NCI-H510A treated with DMSO at 0.1 percent for 48 hours (cell line): Measurements from ENCODE around the gene HTRA3.
"Not testable (repeated sequence)": the region's sequence is repeated elsewhere in the genome, so short reads cannot be mapped to it uniquely, and the experiment has no call there.

Source experiments
- DNase-seq: peaks from one replicate; lab custom pipeline; 2025; lab: John Stamatoyannopoulos, UW

HTRA3 gene

DNA sequence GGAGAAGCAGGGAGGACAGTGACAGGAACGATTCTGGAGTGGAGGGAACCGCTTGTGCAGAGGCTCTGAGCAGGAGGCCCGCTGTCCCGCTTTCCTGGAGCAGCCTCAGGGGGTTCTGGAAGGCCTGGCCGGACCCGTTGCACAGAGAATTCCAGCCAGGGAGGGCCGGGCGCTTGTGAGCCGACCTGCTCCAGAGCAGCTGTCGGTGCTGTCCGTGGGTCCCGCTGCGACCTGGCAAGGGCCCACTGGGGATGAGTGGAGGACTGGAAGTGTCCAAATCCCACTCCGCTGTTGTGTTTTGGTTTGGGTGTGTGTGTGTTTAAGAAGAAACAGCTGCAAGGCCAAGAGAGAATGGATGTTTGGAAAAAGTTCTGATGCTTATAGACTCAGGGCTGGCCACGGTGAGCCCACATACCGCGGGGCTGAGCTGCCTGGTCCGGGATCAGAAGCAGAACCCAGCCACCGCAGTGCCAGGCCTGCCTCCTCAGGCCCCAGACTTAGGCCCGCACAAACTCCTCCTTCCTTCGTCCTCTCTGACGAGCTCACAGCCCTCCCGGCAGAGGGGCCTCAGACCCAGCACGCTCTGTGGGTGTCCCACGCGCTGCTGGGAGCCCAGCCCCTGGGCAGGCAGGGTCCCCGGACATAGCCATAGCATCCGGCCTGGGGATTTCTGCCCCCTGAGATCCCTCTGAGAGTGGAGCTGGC lies 73.9 kb downstream of the HTRA3 start:
- DNase-seq: no peak

DNA sequence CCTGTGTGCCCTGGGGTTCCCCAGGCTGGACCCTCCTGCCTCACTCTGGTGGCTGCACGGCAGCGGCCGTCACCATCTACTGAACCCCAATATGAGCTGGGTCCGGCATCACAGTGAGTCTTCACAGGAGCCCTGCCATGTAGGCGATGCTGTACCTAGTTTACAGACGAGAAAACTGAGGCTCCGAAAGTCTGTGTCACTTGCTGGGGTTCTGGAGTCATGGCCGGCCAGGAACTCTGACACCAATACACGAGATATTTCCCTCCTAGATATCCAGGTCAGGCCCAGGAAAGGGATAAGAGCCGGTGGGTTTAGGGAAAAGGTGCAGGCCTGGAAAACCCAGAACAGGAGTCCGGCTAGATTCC lies 74.4 kb downstream of the HTRA3 start:
- no peak for DNase-seq

DNA sequence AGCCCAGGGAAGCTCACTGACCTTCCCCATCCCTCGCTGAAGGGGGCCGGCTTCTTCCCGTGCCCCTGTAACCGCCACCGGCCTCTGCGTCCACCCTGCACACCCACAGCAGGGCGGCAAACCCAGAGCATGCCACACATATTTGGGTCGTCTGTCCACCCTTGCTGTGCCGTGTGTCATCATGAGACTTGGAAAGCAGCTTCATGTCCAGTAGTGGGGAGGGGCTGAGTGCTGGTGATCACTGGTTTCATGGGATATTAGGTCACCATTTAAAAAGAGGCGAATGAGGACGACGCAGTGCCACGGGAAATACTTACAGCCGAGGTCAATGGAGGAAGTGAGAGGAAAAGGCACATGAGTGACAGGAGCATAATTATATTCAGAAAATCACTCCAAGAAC lies 74.8 kb downstream of the HTRA3 start:
- no peak for DNase-seq

DNA sequence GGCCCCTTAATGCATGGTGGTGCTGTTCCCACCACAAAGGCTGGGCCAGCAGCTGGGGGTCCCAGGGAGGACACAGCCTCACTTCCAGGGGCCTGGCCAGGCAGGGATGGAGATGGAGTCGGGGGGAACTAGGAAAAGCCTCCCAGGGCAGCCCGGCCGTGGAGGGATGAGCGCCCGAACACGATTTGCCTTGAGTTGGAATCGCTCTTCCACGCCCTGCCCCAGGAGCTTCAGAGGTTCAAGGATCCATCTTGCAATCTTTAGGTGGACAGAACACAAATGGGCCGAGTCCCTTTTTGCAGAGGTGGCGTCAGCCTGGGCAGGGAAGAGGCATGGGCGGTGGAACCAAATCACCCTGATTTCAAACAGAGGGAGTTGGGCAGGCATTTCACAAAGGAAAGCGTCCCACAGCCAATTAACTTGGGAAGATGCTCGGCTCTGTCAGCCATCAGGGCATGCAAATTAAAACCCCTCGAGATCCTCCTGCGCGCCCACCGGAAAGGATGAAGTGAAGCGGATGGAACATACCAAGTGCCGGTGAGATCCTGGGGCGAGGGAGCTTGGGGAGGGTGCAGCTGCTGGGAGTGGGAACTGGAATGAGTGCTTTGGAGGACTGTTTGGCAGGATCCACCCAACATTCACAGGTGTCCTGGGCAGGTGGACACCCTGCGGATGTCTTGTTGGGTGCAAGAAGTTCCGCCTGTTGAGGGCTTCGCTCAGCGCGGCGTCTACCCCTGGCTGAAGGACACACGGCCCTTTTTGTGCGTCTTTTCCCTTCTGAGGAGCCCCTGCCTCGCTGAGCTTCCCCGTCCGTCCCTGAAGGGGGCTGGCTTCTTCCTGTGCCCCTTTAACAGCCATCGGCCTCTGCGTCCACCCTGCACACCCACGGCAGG lies 75.7 kb downstream of the HTRA3 start:
- no peak for DNase-seq

DNA sequence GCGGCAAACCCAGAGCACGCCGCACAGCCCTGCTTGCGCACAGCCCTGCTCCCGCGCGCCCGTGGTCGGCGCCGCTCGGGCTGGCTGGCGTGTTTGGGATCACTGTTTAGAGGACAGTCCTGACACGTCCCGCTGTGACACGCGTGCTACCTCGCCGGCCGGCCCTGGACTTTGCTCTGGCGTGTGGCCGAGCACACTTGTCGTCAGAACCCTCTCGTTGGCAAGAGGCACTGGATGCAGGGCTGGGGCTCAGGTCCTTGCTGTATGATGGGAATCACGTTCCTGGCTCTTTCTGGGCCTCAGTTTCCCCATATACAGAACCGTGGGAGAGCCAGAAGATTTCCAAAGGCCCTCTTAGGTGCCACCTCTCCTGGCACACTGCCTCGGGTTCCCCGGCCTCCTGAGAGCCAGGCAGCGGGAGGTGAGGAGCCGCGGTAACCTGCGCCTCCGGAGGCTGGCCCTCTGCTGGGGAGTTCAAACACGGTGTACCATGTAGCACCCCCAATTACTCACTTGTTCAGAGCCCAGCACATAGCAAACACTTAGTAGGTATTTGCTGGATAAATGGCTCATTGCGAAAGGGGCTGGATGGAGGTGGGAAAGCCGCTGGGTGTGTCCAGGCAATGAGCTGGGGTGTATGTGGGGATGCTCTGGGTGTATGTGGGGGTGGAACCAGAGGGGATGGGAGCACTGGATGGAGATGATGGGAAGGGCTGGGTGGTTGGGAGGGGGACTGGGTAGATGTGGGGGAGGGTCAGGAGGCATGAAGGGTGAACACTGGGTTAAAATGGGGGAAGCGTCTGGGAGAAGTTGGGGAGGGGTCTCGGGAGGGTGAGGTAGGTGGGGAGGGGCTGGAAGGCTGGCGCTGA lies 76.6 kb downstream of the HTRA3 start:
- no peak for DNase-seq

DNA sequence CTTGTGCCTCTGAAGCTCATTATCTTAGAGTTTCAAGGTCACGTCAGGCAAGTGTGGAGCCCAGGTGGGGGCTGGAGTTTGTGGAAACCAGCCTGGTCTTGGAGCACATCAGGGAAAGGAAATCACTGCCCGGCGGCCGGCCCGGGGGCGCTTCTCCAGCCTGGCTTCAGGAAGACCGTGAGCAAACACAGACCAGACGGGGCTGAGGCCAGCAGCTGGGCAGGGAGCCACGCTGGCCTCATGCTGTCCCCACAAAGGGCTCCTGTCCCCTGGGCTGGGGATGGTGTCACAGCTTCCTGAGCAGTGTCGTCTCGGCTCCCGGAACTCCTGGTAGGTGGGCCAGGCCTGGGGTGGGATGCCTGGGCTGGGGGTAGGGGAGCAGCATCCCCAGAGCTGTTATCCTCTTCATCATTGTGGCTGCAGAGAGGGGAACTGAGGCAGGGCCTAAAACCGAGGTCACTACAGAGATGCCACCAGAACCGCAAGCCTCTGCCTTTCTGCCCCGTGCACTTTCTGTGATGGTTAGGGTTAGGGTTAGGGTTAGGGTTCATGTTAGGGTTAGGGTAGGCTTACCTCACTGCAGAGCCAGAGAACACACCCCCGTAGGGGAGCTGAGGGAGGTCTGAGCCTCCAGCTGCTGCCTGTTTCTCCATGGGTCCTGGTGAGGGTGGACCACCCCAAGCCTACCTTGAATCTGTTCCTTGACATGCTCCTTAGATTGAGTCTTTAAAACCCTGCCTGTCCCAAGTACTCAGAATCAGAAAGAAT lies 77.5 kb downstream of the HTRA3 start:
- no peak for DNase-seq

DNA sequence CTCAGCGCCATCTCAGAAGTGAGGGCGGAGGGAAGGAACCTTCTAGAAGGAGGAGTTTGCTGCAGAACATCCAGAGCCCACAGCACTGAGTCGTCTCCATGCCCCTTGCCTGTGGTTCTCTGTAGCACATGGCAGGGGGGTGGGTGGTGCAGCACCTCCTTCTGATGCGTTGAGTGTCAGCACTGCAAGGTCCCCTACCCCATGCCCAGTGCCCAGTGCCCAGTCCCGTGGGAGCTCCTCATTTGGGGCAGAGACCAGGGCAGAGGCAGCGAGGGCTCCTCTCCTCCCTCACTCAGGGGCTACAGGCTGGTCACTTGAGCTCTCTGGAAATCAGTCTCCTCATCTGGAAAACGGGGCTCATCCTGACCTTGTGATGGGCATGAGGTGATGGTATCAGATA lies 78.1 kb downstream of the HTRA3 start:
- DNase-seq: no peak

DNA sequence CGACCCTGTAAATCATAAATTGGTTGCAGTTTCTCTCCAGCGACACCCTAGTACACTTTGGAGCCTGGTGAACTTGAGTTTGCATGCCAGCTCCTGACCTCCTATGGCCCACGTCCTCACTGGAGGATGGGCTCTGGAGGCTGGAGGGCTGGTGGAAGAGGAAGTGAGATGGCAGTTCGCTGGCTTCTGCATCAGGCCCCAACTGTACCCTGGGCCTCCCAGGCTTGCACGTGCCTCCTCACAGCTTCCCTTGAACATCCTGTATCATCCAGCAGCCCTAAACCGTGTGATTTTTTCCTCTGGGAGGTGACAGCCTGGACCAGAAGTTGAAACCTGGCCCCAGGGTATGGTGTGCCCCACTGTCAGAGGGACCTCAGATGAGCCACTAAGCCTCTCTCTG lies 78.5 kb downstream of the HTRA3 start:
- DNase-seq: no peak

DNA sequence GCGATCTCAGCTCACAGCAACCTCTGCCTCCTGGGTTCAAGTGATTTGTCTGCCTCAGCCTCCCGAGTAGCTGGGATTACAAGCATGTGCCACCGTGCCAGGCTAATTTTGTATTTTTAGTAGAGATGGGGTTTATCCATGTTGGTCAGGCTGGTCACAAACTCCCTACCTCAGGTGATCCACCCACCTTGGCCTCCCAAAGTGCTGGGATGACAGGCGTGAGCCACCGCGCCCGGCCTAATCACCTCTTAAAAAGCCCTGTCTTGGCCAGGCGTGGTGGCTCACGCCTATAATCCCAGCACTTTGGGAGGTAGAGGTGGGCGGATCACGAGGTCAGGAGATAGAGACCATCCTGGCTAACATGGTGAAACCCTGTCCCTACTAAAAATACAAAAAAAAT lies 79.7 kb downstream of the HTRA3 start:
- DNase-seq: not testable (repeated sequence)

DNA sequence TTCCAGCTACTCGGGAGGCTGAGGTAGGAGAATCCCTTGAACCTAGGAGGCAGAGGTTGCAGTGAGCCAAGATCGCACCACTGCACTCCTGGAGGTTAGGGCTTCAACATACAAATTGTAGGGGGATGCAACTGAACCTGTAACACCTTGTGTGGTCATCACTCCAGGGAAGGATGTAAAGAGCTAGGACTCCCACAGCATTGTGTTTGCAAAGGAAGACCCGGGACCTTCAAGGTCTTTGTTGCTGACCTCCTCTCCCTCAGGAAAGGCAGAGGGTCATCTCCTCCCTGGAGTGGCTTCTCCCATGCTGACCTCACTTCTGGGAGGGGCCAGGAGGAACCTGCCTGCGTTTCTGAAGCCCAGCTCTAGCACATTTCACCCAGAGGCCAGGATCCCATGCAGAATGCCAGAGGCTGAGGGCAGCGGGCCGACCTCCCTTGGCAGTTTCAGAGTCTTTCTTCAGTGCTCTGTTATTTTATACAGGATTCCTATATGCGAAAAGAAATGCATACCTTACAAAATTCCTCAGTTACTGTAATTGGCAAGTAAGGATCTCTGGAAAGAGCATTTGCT lies 80.2 kb downstream of the HTRA3 start:
- no peak for DNase-seq

DNA sequence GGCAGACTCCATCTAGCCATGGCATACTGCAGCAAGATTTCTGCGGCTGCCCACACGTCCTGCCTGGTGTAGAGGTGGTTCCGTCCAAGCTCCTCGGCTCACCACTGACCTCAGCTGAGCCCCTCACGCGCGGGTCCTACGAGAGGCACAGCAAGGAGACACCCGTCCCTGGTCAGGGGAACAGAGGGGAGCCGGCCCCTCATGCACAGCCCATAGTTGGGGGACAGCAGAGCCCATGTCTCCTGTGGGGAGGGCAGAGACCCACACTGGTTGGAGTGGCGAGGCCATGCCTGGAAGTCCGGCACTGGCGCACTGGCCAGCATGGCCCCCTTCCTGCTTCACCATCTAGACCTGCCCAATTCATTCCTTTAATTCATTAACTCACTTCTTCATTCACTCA lies 80.8 kb downstream of the HTRA3 start:
- DNase-seq: no peak

DNA sequence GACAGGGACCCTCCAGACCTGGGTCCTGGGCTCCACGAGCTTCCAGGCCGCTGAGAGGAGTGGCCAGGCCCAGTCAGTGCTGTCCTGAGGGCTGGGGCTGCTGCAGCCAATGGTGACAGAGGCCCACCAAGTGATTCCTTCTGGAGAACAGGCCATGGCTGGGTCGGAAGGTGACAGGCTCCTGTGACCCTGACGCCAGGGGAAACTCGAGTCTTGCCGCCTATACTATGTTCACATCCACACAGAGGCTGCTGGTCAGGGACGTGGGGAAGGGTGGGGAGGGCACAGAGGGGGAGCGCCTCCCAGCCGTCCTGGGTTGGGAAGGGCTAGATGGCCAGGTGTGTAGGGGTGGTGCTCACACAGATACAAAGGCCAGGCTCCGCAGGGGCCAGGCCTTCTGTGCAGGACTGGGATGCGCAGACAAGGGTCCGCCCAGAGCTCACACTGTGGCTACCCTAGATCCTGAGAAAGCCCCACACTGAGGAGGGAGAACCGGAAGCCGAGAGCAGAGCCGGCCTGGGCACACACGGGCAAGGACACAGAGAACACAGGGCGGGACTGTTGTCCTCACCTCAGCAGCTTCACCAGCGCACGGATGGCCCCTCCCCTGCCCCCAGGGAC lies 81.4 kb downstream of the HTRA3 start:
- DNase-seq: no peak

DNA sequence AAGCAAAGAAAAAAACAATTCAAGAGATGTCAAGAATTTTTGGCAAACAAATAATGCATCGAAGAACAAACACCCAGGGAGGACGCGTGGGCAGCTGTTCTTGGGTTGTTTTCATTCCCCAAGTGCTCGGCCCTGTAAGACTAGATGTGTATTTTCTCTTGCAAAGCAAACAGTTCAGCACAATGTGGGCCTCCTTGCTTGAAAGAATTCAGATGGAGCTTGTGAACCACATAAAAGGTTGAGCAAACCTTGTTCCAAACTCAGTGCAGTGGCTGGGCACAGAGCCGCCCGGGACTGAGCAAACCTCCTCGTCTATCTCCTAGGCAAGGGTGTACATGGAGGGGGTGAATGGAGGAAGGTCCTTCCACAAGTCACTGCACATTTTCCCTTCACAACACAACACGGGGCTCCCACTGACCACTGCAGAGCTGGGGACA lies 82.4 kb downstream of the HTRA3 start:
- DNase-seq: peak; percentile 31

DNA sequence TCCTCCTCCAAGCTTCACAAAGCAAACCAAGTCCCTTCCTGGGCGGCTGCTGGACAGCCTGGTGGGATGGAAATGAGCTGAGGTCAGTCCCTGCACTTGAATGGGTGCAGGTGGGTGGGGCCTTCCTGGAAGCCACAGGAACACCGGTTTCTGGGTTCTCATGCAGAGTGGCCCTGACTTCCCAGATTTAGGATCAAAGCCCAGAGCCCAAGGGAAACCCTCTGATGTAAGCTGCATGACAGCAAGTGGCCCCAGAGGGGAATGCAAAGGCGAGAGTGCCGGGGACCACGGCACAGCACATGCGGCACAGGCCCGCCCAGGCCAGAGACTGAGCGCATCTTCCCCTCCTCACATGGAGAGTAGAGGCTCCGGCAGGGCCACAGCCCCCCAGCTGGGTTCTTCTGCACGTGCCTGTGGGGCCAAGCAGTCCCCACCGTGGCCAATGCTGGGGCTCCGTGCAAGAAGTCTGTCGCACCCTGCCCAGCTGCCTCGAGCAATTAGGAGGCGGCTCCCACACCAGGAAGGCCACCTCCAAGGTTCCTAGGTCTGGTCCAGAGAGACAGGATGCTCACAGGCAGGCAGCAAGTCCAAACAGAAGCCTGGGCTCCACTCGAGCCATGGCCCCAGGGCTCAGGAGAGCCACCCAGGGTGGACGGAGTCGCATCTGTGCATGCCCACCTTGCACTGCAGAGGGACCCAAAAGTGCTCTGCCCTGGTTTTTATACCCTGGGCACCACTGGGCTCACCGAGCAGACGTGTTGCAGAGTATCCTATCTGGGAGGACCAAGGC lies 83.0 kb downstream of the HTRA3 start:
- no peak for DNase-seq

DNA sequence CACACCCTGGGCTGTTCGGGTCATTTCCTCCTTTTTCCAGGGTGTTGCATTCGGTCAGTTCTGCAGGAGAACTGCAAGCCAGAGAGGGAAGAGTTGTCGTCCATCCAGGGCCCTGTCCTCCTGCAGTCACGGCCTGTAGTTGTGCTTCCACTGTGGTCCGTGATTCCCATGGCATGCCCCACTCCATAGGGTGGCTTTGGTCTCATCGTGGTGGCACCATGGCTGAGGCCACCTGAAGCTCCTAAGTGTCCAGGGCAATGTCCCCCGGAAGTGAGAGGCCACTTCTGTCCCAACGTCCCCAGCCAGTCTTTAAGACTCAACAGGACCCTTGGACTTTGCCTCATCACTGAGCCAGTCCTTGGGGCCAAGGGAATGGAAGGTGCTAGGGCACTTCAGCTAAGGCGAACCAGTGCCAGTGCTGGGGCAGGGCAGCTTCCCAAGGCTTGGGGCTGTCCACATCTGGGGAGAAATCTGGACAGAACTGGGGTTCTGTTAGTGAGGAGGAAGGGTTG lies 83.7 kb downstream of the HTRA3 start:
- no peak for DNase-seq

DNA sequence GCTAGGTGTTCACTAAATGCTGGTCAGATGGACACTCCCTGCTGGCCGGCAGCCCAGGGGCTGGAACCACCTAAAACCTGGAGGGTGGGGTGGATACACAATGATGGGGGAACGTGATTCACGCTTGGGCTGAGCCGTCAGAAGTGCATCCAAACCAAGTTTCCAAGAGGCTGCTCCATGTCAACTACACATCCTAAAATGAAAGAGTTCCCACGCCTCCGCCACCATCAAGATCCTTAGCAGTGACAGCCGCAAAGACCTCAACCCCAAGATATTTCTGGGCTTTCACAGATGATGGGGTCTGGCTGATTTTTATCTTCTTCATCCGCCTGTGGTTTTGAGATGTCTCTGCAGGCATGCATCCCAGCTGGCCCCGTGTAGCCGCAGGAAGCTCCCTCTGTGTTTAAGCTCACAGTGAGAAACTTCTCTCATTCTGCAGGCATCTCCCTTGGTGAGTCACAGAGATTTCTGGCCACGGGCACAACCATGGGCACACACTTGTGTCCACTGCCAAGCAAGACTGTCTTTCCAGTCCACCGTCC lies 84.4 kb downstream of the HTRA3 start:
- no peak for DNase-seq

DNA sequence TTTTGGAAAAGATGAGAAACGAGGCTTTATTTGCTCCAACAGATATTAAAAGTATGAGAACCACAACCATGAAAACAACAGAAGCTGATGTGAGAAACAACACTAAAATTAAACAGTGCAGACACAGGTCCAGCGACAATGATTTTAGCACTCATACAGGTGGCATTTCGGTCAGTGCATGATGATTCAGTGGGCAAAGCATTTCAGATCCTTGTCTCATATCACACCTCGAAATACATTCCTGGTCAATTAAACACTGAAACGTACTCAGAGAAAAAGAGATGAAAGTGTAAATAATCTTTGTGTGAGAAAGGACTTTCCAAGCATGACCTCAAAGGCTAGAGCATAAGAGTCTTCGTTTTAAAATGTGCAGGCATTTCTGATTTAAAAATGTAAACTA lies 85.8 kb downstream of the HTRA3 start:
- DNase-seq: no peak

DNA sequence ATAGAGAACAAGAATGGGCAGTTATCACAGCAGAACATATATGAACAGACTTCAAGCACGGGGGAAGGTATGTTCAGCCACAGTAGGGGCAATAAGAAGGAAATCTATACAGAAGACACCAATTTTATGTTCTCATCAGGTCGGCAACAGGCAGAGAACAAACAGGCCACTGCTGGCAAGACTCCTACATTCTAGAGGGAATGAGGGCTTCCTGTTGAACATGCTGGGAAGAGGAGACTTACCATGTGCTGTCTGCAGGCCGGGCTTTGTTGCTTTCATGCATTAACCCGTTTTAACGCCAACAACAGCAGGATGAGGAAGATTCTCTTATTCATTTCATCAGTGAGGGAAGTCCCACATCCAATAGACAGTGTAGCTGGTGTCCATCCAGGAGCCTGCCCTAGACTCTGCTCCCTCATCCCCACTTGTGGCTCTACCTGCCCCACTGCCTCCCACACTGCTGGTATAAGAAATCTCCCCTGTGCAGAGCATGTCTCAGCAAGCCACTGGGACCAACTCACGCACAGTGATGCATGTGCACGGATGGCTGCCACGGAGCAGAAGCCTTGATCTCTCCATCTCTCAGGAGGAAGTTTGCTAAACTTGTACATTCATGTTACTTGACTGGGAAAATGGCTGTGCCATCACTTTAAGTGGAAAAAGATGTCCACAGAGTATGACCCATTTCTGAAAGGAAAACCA lies 86.5 kb downstream of the HTRA3 start:
- no peak for DNase-seq
